ENCODE results near the gene ZNF536.

- TF ChIP-seq CTCF (IDR thresholded peaks at IDR 0.05; ENCODE audit: low read depth, low read length), result no peak
- TF ChIP-seq EZH2phosphoT487 (IDR thresholded peaks at IDR 0.05; ENCODE audit: low read depth), result no peak
Observed at GRCh38 chr19:30401956-30402355, 29.8 kb downstream of the ZNF536 start.

Data from OCI-LY3 (cell line).